Measurements from ENCODE around the gene ADGRG6.

Gene ADGRG6

GRCh38 chr6:142407685-142408273, 106.0 kb downstream of the ADGRG6 start:
- DNase-seq (ENCODE audit: extremely low read depth, insufficient read length), result no peak
- no peak overlapping the region for H3K4me3 ChIP-seq (replicated peaks; ENCODE audit: low read depth, low read length)
- TF ChIP-seq CTCF (IDR thresholded peaks at IDR 0.05; ENCODE audit: insufficient read depth, low read length, poor library complexity, severe bottlenecking), result no peak
- H3K36me3 ChIP-seq (ENCODE audit: control insufficient read depth, insufficient read depth, low read length), result no peaks in the 10 kb centered on the region
- H3K27me3 ChIP-seq (replicated peaks; ENCODE audit: control insufficient read depth, insufficient read depth, low read length), result no peaks in the 10 kb centered on the region

- Histone ChIP-seq H3K36me3 (ENCODE audit: control insufficient read depth, insufficient read depth, low read length) (no peaks in the 10 kb centered on the region), H3K4me3 (replicated peaks; ENCODE audit: low read depth, low read length) (no peak overlapping the region), H3K27me3 (replicated peaks; ENCODE audit: control insufficient read depth, insufficient read depth, low read length) (no peaks in the 10 kb centered on the region)
- DNase-seq (ENCODE audit: extremely low read depth, insufficient read length), result no peak
- no peak for TF ChIP-seq CTCF (IDR thresholded peaks at IDR 0.05; ENCODE audit: insufficient read depth, low read length, poor library complexity, severe bottlenecking)
Observed at GRCh38 chr6:142408409-142408808, 106.6 kb downstream of the ADGRG6 start.

- Histone ChIP-seq H3K27me3 (replicated peaks; ENCODE audit: control insufficient read depth, insufficient read depth, low read length) (no peaks in the 10 kb centered on the region), H3K36me3 (ENCODE audit: control insufficient read depth, insufficient read depth, low read length) (no peaks in the 10 kb centered on the region), H3K4me3 (replicated peaks; ENCODE audit: low read depth, low read length) (no peak overlapping the region)
- TF ChIP-seq CTCF (IDR thresholded peaks at IDR 0.05; ENCODE audit: insufficient read depth, low read length, poor library complexity, severe bottlenecking), result no peak
- DNase-seq (ENCODE audit: extremely low read depth, insufficient read length), result no peak
Observed at GRCh38 chr6:142409794-142410193, 108.0 kb downstream of the ADGRG6 start.

GRCh38 chr6:142411145-142411544, 109.3 kb downstream of the ADGRG6 start:
- no peak for DNase-seq (ENCODE audit: extremely low read depth, insufficient read length)
- Histone ChIP-seq H3K4me3 (replicated peaks; ENCODE audit: low read depth, low read length) (no peak overlapping the region), H3K27me3 (replicated peaks; ENCODE audit: control insufficient read depth, insufficient read depth, low read length) (no peaks in the 10 kb centered on the region), H3K36me3 (ENCODE audit: control insufficient read depth, insufficient read depth, low read length) (no peaks in the 10 kb centered on the region)
- TF ChIP-seq CTCF (IDR thresholded peaks at IDR 0.05; ENCODE audit: insufficient read depth, low read length, poor library complexity, severe bottlenecking), result no peak

GRCh38 chr6:142412241-142412640, 110.4 kb downstream of the ADGRG6 start:
- no peak overlapping the region for H3K4me3 ChIP-seq (replicated peaks; ENCODE audit: low read depth, low read length)
- no peaks in the 10 kb centered on the region for H3K27me3 ChIP-seq (replicated peaks; ENCODE audit: control insufficient read depth, insufficient read depth, low read length)
- TF ChIP-seq CTCF (IDR thresholded peaks at IDR 0.05; ENCODE audit: insufficient read depth, low read length, poor library complexity, severe bottlenecking), result no peak
- H3K36me3 ChIP-seq (ENCODE audit: control insufficient read depth, insufficient read depth, low read length), result no peaks in the 10 kb centered on the region
- DNase-seq (ENCODE audit: extremely low read depth, insufficient read length), result no peak

- no peaks in the 10 kb centered on the region for H3K36me3 ChIP-seq (ENCODE audit: control insufficient read depth, insufficient read depth, low read length)
- no peak for TF ChIP-seq CTCF (IDR thresholded peaks at IDR 0.05; ENCODE audit: insufficient read depth, low read length, poor library complexity, severe bottlenecking)
- no peaks in the 10 kb centered on the region for H3K27me3 ChIP-seq (replicated peaks; ENCODE audit: control insufficient read depth, insufficient read depth, low read length)
- no peak overlapping the region for H3K4me3 ChIP-seq (replicated peaks; ENCODE audit: low read depth, low read length)
- no peak for DNase-seq (ENCODE audit: extremely low read depth, insufficient read length)
Observed at GRCh38 chr6:142412658-142413057, 110.9 kb downstream of the ADGRG6 start.

Data from GM06990 (cell line).